ENCODE results near the gene TRIM14. TPM values are rescaled to one million over a fixed set of nuclear protein-coding genes. Genes with fewer than 3 reads are reported as not detected.

The TRIM14 gene
- total and polyA plus RNA-seq, 2 of the 13 experiments (the other 11 are each of a cell fraction or from before 2014, with no cell fraction given): 9.2 to 13.0 TPM

GRCh38 chr9:98149422-98149821 lies 30.4 kb upstream of the TRIM14 start:
- WGBS (ENCODE audit: low lambda C conversion rate): 78% methylated on average over 3 of the region's 3 CpGs
- Histone ChIP-seq H3K9ac (ENCODE audit: insufficient read depth, low read depth, low read length) (no peak overlapping the region), H3K4me1 (ENCODE audit: insufficient read depth, low read length) (peaks cover 54% of the 10 kb centered on the region), H3K36me3 (replicated peaks in 1 of 2; ENCODE audit: control insufficient read depth in 1 of 2, insufficient read depth in 2 of 2, low read length in 2 of 2) (peaks cover 0 to 18% of the 10 kb centered on the region in 2 experiments; a peak in 3 of 5 replicates), H2AFZ (ENCODE audit: low read length) (no peak overlapping the region), H3K79me2 (ENCODE audit: insufficient read depth, low read length) (no peaks in the 10 kb centered on the region), H3K27ac (ENCODE audit: extremely low read length, insufficient read depth, low read length) (no peak overlapping the region), H3K4me2 (ENCODE audit: low read depth, low read length) (no peak overlapping the region), H3K27me3 (ENCODE audit: control insufficient read depth in 1 of 2, insufficient read depth in 2 of 2, low read length in 2 of 2) (no peaks in the 10 kb centered on the region), H4K20me1 (ENCODE audit: insufficient read depth, low read length) (no peaks in the 10 kb centered on the region), H3K9me3 (ENCODE audit: low read length) (no peaks in the 10 kb centered on the region), H3K4me3 (replicated peaks in 1 of 3; ENCODE audit: insufficient read depth in 1 of 3, low read depth in 2 of 3, low read length in 3 of 3) (no peak overlapping the region)
- TF ChIP-seq IKZF5 (CRISPR knock-in tag; IDR thresholded peaks at IDR 0.05): no peak
- TF ChIP-seq SNAPC4 (CRISPR knock-in tag; IDR thresholded peaks at IDR 0.05): no peak
- TF ChIP-seq ZNF891 (CRISPR knock-in tag; IDR thresholded peaks at IDR 0.05): no peak
- TF ChIP-seq FOSL1 (CRISPR knock-in tag; IDR thresholded peaks at IDR 0.05; ENCODE audit: borderline replicate concordance): no peak
- TF ChIP-seq DMAP1 (CRISPR knock-in tag; IDR thresholded peaks at IDR 0.05): 0 out of 2 replicates have a peak, but pooled peaks have one; percentile 1
- no peak for TF ChIP-seq GZF1 (CRISPR knock-in tag; IDR thresholded peaks at IDR 0.05)
- intact Hi-C loops (cut with micrococcal nuclease; ENCODE audit: unreplicated experiment): no loop called here
- BruUV-seq (replicated peaks): no TSS peak
- no peak for ATAC-seq
- DNase-seq (ENCODE audit: low spot score): no peak
- ChIA-PET CTCF (ENCODE audit: low intra/inter-chr PET ratio, low total read pairs) (no interaction called here), POLR2A (no interaction called here)
- in situ Hi-C loops (cut with HindIII; ENCODE audit: extremely low pct_ligation_motif_present, low pct_unique_long_range_greater_than_20kb): no loop called here
- no peak for FAIRE-seq

Measured in HepG2 (cell line).